MCF 10A (cell line): ENCODE data around the gene DNAJB2. TPM values are rescaled to one million over a fixed set of nuclear protein-coding genes. Genes with fewer than 3 reads are reported as not detected.
"Not testable (repeated sequence)": the region's sequence is repeated elsewhere in the genome, so short reads cannot be mapped to it uniquely, and the experiment has no call there.

Experiments used
- BruUV-seq: library from RNA; stranded (reverse); fragments of 400-500 nt; replicated peaks from 2 replicates; lab custom pipeline; 2021; lab: Mats Ljungman, UMichigan
- CTCF ChIA-PET: fragments of 300-600 bp; sonication (Branson Sonifier 250); formaldehyde crosslinking; extraction: SDS; loops from one replicate; lab custom pipeline; 2021; ENCODE audit warnings: antibody characterized with exemption, inconsistent platforms; lab: Yijun Ruan, JAX
- POLR2A ChIA-PET: fragments of 300-600, 350-650 bp; sonication (Branson Sonifier 250); formaldehyde crosslinking; extraction: SDS; loops from one replicate; lab custom pipeline; 2020; ENCODE audit warnings: antibody characterized with exemption, inconsistent platforms; lab: Yijun Ruan, JAX
- DNase-seq: peaks from one replicate; pipeline ENCODE4 v3.0.0-alpha.2; 2018; ENCODE audit not compliant: unreplicated experiment
- H3K27ac Mint-ChIP-seq: one replicate; pipeline ENCODE4 v1.8.0; 2022; ENCODE audit warnings: mild to moderate bottlenecking, low read depth, mixed read lengths; ENCODE audit not compliant: unreplicated experiment
- H3K27me3 Mint-ChIP-seq: one replicate; pipeline ENCODE4 v1.8.0; 2022; ENCODE audit warnings: mixed read lengths; ENCODE audit not compliant: insufficient read depth, unreplicated experiment
- H3K36me3 Mint-ChIP-seq: one replicate; pipeline ENCODE4 v1.8.0; 2022; ENCODE audit warnings: mild to moderate bottlenecking, moderate library complexity, mixed read lengths; ENCODE audit not compliant: insufficient read depth, unreplicated experiment
- H3K4me1 Mint-ChIP-seq: one replicate; pipeline ENCODE4 v1.8.0; 2022; ENCODE audit warnings: mixed read lengths; ENCODE audit not compliant: insufficient read depth, unreplicated experiment
- H3K4me3 Mint-ChIP-seq: one replicate; pipeline ENCODE4 v1.8.0; 2022; ENCODE audit warnings: mild to moderate bottlenecking, moderate library complexity, mixed read lengths; ENCODE audit not compliant: unreplicated experiment
- H3K9me3 Mint-ChIP-seq: one replicate; pipeline ENCODE4 v1.8.0; 2022; ENCODE audit warnings: mixed read lengths; ENCODE audit not compliant: unreplicated experiment
- CTCF ChIP-seq: fragments of 200-600 bp; IDR thresholded peaks from one replicate; pipeline ENCODE4 v1.8.0; 2022; ENCODE audit warnings: antibody characterized with exemption, mild to moderate bottlenecking; ENCODE audit not compliant: unreplicated experiment
- intact Hi-C: fragments of 100-400 bp; cut with micrococcal nuclease; formaldehyde crosslinking; loops from 2 replicates; pipeline ENCODE4 v1.14.1; 2022
- total RNA-seq: library from RNA; stranded (reverse); gene quantifications from 2 replicates; pipeline ENCODE4 v1.2.3, GENCODE V29; 2022

DNAJB2 gene
- total RNA-seq, 1 experiment from 2014 or later, result 59.8 TPM

- BruUV-seq, result no TSS peak
- no peaks in the 10 kb centered on the region for H3K4me1 Mint-ChIP-seq
- H3K4me3 Mint-ChIP-seq, result no peak overlapping the region
- no peaks in the 10 kb centered on the region for H3K9me3 Mint-ChIP-seq
- no peak for DNase-seq
- H3K36me3 Mint-ChIP-seq, result peaks cover 6% of the 10 kb centered on the region
- ChIA-PET CTCF (interaction anchor here (0.6 to 1.8 kb wide), 3 partner anchors 8 to 146 kb away, joined by 3 to 7 read pairs (median 5); no protein-coding TSS in a partner anchor), POLR2A (no interaction called here)
- TF ChIP-seq CTCF, result no peak
- H3K27me3 Mint-ChIP-seq, result peaks cover 77% of the 10 kb centered on the region
- intact Hi-C loops, result no loop called here
- no peak overlapping the region for H3K27ac Mint-ChIP-seq
Measured at GRCh38 chr2:219306047-219306446, 26.9 kb downstream of the DNAJB2 start.

GRCh38 chr2:219308142-219309101, 29.3 kb downstream of the DNAJB2 start:
- BruUV-seq, result no TSS peak
- H3K4me1 Mint-ChIP-seq, result no peaks in the 10 kb centered on the region
- H3K27ac Mint-ChIP-seq, result no peak overlapping the region
- peak; percentile 76 for DNase-seq
- intact Hi-C loops, result no loop called here
- CTCF ChIA-PET, result interaction anchor here (0.6 to 1.8 kb wide), 4 partner anchors 9 to 62 kb away, joined by 3 to 5 read pairs (median 4); no protein-coding TSS in a partner anchor
- POLR2A ChIA-PET, result interaction anchor here (1.0 kb wide), 1 partner anchor 30 kb away, joined by 3 read pairs; no protein-coding TSS in a partner anchor
- H3K36me3 Mint-ChIP-seq, result peaks cover 6% of the 10 kb centered on the region
- H3K4me3 Mint-ChIP-seq, result no peak overlapping the region
- TF ChIP-seq CTCF, result no peak
- no peaks in the 10 kb centered on the region for H3K9me3 Mint-ChIP-seq
- peaks cover 57% of the 10 kb centered on the region for H3K27me3 Mint-ChIP-seq

DNA sequence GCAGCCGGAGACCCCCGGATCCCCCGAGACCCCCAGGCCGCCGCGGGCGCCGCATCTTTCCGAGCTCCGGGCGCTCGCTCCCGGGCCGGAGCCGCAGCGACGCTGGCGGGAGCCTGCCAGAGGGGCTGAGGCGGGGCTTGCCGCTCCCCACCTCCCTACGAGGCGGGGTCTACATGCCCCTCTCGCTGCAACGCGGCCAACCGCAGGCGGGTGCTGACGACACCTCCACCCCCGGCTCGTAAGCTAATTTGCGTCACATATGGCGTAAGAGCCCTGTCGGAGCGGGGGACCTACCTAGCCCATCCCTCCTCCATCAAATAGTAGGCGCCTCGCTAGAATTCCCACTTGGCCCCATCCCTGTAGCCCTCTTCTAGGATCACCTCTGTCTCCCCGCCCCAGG, 30.1 kb downstream of the DNAJB2 start, which contains the start of gene PTPRN:
PTPRN (minus strand) TSS at position 124 of the 400 bp plus-strand sequence; CDS start at position 55, 69 bp downstream.
- no peak within 1 kb of the TSS for H3K27ac Mint-ChIP-seq
- peaks cover 6% of the 10 kb centered on the region for H3K36me3 Mint-ChIP-seq
- TF ChIP-seq CTCF, result no peak
- no TSS peak for BruUV-seq
- H3K9me3 Mint-ChIP-seq, result no peaks in the 10 kb centered on the region
- H3K27me3 Mint-ChIP-seq, result peaks cover 49% of the 10 kb centered on the region
- DNase-seq, result no peak
- ChIA-PET POLR2A (no interaction called here), CTCF (interaction anchor here (1.8 kb wide), 1 partner anchor 11 kb away, joined by 5 read pairs; no protein-coding TSS in a partner anchor)
- H3K4me1 Mint-ChIP-seq, result no peaks in the 10 kb centered on the region
- no peak within 1 kb of the TSS for H3K4me3 Mint-ChIP-seq
- intact Hi-C loops, result no loop called here

DNA sequence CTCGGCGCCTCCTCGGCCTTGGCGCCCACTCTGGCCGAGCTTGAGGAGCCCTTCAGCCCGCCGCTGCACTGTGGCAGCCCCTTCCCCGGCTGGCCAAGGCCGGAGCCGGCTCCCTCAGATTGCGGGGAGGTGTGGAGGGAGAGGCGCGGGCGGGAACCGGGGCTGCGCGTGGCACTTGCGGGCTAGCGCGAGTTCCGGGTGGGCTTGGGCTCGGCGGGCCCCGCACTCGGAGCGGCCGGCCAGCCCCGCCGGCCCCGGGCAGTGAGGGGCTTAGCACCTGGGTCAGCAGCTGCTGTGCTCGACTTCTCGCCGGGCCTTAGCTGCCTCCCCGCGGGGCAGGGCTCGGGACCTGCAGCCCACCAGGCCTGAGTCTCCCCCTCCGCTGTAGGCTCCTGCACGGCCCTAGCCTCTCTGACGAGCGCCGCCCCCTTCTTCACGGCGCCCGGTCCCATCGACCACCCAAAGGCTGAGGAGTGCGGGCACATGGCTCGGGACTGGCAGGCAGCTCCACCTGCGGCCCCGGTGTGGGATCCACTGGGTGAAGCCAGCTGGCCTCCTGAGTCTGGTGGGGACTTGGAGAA, 33.6 kb downstream of the DNAJB2 start:
- H3K4me1 Mint-ChIP-seq, H3K27ac Mint-ChIP-seq, DNase-seq, intact Hi-C loops, H3K9me3 Mint-ChIP-seq, H3K36me3 Mint-ChIP-seq, H3K4me3 Mint-ChIP-seq, POLR2A ChIA-PET, BruUV-seq: not testable (repeated sequence)
- CTCF ChIA-PET, result interaction anchor here (2.7 to 3.3 kb wide), 2 partner anchors 14 to 18 kb away, joined by 9 to 15 read pairs; no protein-coding TSS in a partner anchor
- H3K27me3 Mint-ChIP-seq, result peaks cover 18% of the 10 kb centered on the region
